Activated CD4-positive, alpha-beta T cell treated with anti-CD3 and anti-CD28 coated beads, Interleukin-2, amount 50 U/mL, for 16 hours (primary cell): ENCODE results near the gene PTPRJ.

Experiments used
- DNase-seq: peaks from one replicate; pipeline ENCODE4 v3.0.0-alpha.2; 2020

PTPRJ gene

GRCh38 chr11:48169717-48170116 lies 189.4 kb downstream of the PTPRJ start:
- DNase-seq, result no peak

GRCh38 chr11:48170241-48171233 lies 190.2 kb downstream of the PTPRJ start:
- no peak for DNase-seq

- peak; percentile 65 for DNase-seq
These were observed 192.7 kb downstream of the PTPRJ start for GRCh38 chr11:48172818-48173609.

- DNase-seq, result no peak
These were observed 197.3 kb downstream of the PTPRJ start for GRCh38 chr11:48177661-48178060.

GRCh38 chr11:48180627-48181026 lies 200.3 kb downstream of the PTPRJ start:
- DNase-seq, result no peak

- DNase-seq, result no peak
These were observed 202.6 kb downstream of the PTPRJ start for GRCh38 chr11:48182860-48183526.

- no peak for DNase-seq
These were observed 204.1 kb downstream of the PTPRJ start for GRCh38 chr11:48184452-48184851.

GRCh38 chr11:48190906-48191654 lies 210.7 kb downstream of the PTPRJ start:
- peak; percentile 8 for DNase-seq

- DNase-seq, result no peak
These were observed 213.5 kb downstream of the PTPRJ start for GRCh38 chr11:48193876-48194275.

- no peak for DNase-seq
These were observed 227.5 kb downstream of the PTPRJ start for GRCh38 chr11:48207881-48208280.

- DNase-seq, result no peak
These were observed 229.7 kb downstream of the PTPRJ start for GRCh38 chr11:48210052-48210451.

GRCh38 chr11:48216510-48216909 lies 236.2 kb downstream of the PTPRJ start, which contains the start of gene OR4B1:
OR4B1 (plus strand) TSS chr11:48216810; CDS start chr11:48216810, 0 bp downstream.
- no peak for DNase-seq
